K562 (cell line): ENCODE data around the gene TESMIN. TPM values are rescaled to one million over a fixed set of nuclear protein-coding genes. Genes with fewer than 3 reads are reported as not detected.

Experiments
- CHD7 ChIP-seq: fragments of 200-600 bp; sonication (generic); IDR thresholded peaks from one replicate; pipeline ENCODE4 v1.6.1; 2012; ENCODE audit warnings: mild to moderate bottlenecking, low read depth, low read length, inconsistent platforms
- ETV1 ChIP-seq: fragments of 450-650 bp; conservative IDR thresholded peaks from 2 replicates; pipeline ENCODE4 v1.6.1; 2016; ENCODE audit warnings: missing genetic modification characterization, control low read depth, low read depth, missing compliant biosample characterization
- FOSL1 ChIP-seq: fragments of 200-800 bp; sonication (Bioruptor generic); conservative IDR thresholded peaks from 2 replicates; pipeline ENCODE4 v1.6.1; 2016; ENCODE audit warnings: missing genetic modification characterization, missing compliant biosample characterization
- MAZ ChIP-seq, 2 experiments: fragments of 450-650 bp in 1 of 2; sonication (generic) in 1 of 2; formaldehyde crosslinking; IDR thresholded peaks in 1 of 2; conservative IDR thresholded peaks in 1 of 2; 2 replicates each; pipeline versions ENCODE4 v1.4.0 to v1.5.0; 2020; ENCODE audit warnings: mild to moderate bottlenecking in 1 of 2, missing genetic modification reagents in 1 of 2
- NFIC ChIP-seq: fragments of 450-650 bp; IDR thresholded peaks from 2 replicates; pipeline ENCODE4 v1.6.1; 2017; ENCODE audit warnings: mild to moderate bottlenecking, inconsistent platforms
- SOX6 ChIP-seq: fragments of 450-650 bp; IDR thresholded peaks from 2 replicates; pipeline ENCODE4 v1.6.1; 2014; ENCODE audit warnings: mild to moderate bottlenecking
- ZNF407 ChIP-seq: fragments of 450-650 bp; IDR thresholded peaks from 2 replicates; pipeline ENCODE4 v1.6.1; 2016; ENCODE audit warnings: low read depth
- polyA plus RNA-seq, 8 experiments: library from polyadenylated mRNA; depleted of rRNA in 4 of 8; stranded (reverse) in 5 of 8; unstranded in 3 of 8; fragments of >200 nt; fragmentation: Nextera tagmentation in 2 of 8; fragmentation: Illumina TruSeq in 1 of 8; extraction: Ambion mirVana in 2 of 8; extraction: Trizol in 1 of 8; gene quantifications; 2 replicates each; pipeline versions ENCODE4 v1.2.1 to v1.2.3, GENCODE V29; 2011 to 2014; ENCODE audit warnings: inconsistent platforms in 1 of 8, missing spikeins in 1 of 8
- total RNA-seq, 7 experiments: library from RNA; depleted of rRNA in 6 of 7; stranded (reverse); fragments of >200 nt in 6 of 7; fragmentation: Illumina TruSeq in 2 of 7; extraction: Trizol in 2 of 7; gene quantifications; 2 replicates each; pipeline versions ENCODE4 v1.2.1 to v1.2.3, GENCODE V29; 2011 to 2021; ENCODE audit warnings: low replicate concordance in 1 of 7

The TESMIN gene
- total and polyA plus RNA-seq, 9 of the 15 experiments (the other 6 are each of a cell fraction or from before 2014, with no cell fraction given) = 8.9 to 50.5 (median 15.0) TPM

GRCh38 chr11:68659158-68659921 lies 92.0 kb downstream of the TESMIN start (continued):
- no peak for TF ChIP-seq CHD7
- no peak for TF ChIP-seq ZNF407
- peak; percentile 76 for TF ChIP-seq NFIC
- TF ChIP-seq SOX6 = peak; percentile 42; the same call in 1 of the 2 replicates
- peak; percentile 70 for TF ChIP-seq ETV1 (tag)
- no peak for TF ChIP-seq FOSL1 (tag)
- 0 out of 4 replicates have a peak, but pooled peaks of 1 of the 2 experiments have one; percentile 18 for TF ChIP-seq MAZ (CRISPR knock-in tag; conservative IDR thresholded peaks at IDR 0.05 in 1 of 2, IDR thresholded peaks at IDR 0.05 in 1 of 2)
